ENCODE measurements around the gene PSMB5. TPM values are rescaled to one million over a fixed set of nuclear protein-coding genes. Genes with fewer than 3 reads are reported as not detected.

PSMB5 gene
- total and polyA plus RNA-seq, 2 of the 13 experiments (the other 11 are each of a cell fraction or from before 2014, with no cell fraction given): 705 to 871 TPM

- TF ChIP-seq ZNF432 (CRISPR knock-in tag; IDR thresholded peaks at IDR 0.05; ENCODE audit: borderline replicate concordance) (0 out of 2 replicates have a peak, but pooled peaks have one; percentile 16), EEA1 (CRISPR knock-in tag; IDR thresholded peaks at IDR 0.05; ENCODE audit: borderline replicate concordance) (0 out of 2 replicates have a peak, but pooled peaks have one; percentile 39), FOXJ3 (CRISPR knock-in tag; IDR thresholded peaks at IDR 0.05; ENCODE audit: borderline replicate concordance) (no peak), PRPF4 (IDR thresholded peaks at IDR 0.05; ENCODE audit: low read depth, low read length, poor library complexity, severe bottlenecking) (peak; percentile 19), PITX1 (CRISPR knock-in tag; IDR thresholded peaks at IDR 0.05) (no peak), ZNF83 (CRISPR knock-in tag; IDR thresholded peaks at IDR 0.05; ENCODE audit: borderline replicate concordance) (0 out of 2 replicates have a peak, but pooled peaks have one; percentile 31), ZNF839 (CRISPR knock-in tag; IDR thresholded peaks at IDR 0.05; ENCODE audit: borderline replicate concordance) (peak; percentile 38; the same call in 1 of the 2 replicates), ZNF383 (CRISPR knock-in tag; IDR thresholded peaks at IDR 0.05; ENCODE audit: borderline replicate concordance) (no peak), NBN (conservative IDR thresholded peaks at IDR 0.05) (no peak), ZSCAN30 (CRISPR knock-in tag; IDR thresholded peaks at IDR 0.05) (no peak), MXD1 (CRISPR knock-in tag; IDR thresholded peaks at IDR 0.05) (no peak)
Observed at GRCh38 chr14:23066855-23067744, 32.4 kb upstream of the PSMB5 start (continued).

GRCh38 chr14:23066368-23066767, 31.7 kb upstream of the PSMB5 start:
- in situ Hi-C loops (cut with HindIII; ENCODE audit: extremely low pct_ligation_motif_present, low pct_unique_long_range_greater_than_20kb): loop anchor here (5.0 kb wide), 1 partner anchor 41 kb away; no protein-coding TSS in a partner anchor
- intact Hi-C loops (cut with micrococcal nuclease; ENCODE audit: unreplicated experiment): no loop called here
- Histone ChIP-seq H4K20me1 (ENCODE audit: insufficient read depth, low read length) (peaks cover 12% of the 10 kb centered on the region), H3K36me3 (replicated peaks in 1 of 2; ENCODE audit: control insufficient read depth in 1 of 2, insufficient read depth in 2 of 2, low read length in 2 of 2) (peaks cover 57 to 77% of the 10 kb centered on the region in 2 experiments), H3K79me2 (ENCODE audit: insufficient read depth, low read length) (peaks cover 41% of the 10 kb centered on the region), H2AFZ (ENCODE audit: low read length) (no peak overlapping the region), H3K4me3 (replicated peaks in 1 of 3; ENCODE audit: insufficient read depth in 1 of 3, low read depth in 2 of 3, low read length in 3 of 3) (no peak overlapping the region), H3K9ac (ENCODE audit: insufficient read depth, low read depth, low read length) (no peak overlapping the region), H3K9me3 (ENCODE audit: low read length) (no peaks in the 10 kb centered on the region), H3K4me2 (ENCODE audit: low read depth, low read length) (no peak overlapping the region), H3K4me1 (ENCODE audit: insufficient read depth, low read length) (peaks cover 37% of the 10 kb centered on the region), H3K27ac (ENCODE audit: extremely low read length, insufficient read depth, low read length) (no peak overlapping the region), H3K27me3 (ENCODE audit: control insufficient read depth in 1 of 2, insufficient read depth in 2 of 2, low read length in 2 of 2) (no peaks in the 10 kb centered on the region; a peak in 1 of 5 replicates)
- ChIA-PET CTCF (ENCODE audit: low intra/inter-chr PET ratio, low total read pairs) (interaction anchor here (0.7 kb wide), 1 partner anchor 11 kb away, joined by 4 read pairs; no protein-coding TSS in a partner anchor), POLR2A (no interaction called here)
- ATAC-seq: no peak
- FAIRE-seq: no peak
- DNase-seq (ENCODE audit: low spot score): no peak
- WGBS (ENCODE audit: low lambda C conversion rate): 94% methylated on average over 3 of the region's 3 CpGs
- no TSS peak for BruUV-seq (replicated peaks)
- TF ChIP-seq POLR2G (IDR thresholded peaks at IDR 0.05; ENCODE audit: low read depth, low read length) (peak; percentile 48; the same call in 1 of the 2 replicates), ZFP41 (CRISPR knock-in tag; IDR thresholded peaks at IDR 0.05; ENCODE audit: borderline replicate concordance) (peak; percentile 40; the same call in 1 of the 2 replicates), ZNF598 (CRISPR knock-in tag; IDR thresholded peaks at IDR 0.05; ENCODE audit: borderline replicate concordance) (0 out of 2 replicates have a peak, but pooled peaks have one; percentile 44), ZNF501 (CRISPR knock-in tag; IDR thresholded peaks at IDR 0.05) (0 out of 2 replicates have a peak, but pooled peaks have one; percentile 26), ZC3H13 (CRISPR knock-in tag; IDR thresholded peaks at IDR 0.05) (peak; percentile 80), ZNF619 (CRISPR knock-in tag; IDR thresholded peaks at IDR 0.05) (peak; percentile 41; the same call in 1 of the 2 replicates), EZH2 (conservative IDR thresholded peaks at IDR 0.05; ENCODE audit: low read depth, low read length) (no peak), ZNF350 (CRISPR knock-in tag; IDR thresholded peaks at IDR 0.05; ENCODE audit: borderline replicate concordance, low read depth) (0 out of 2 replicates have a peak, but pooled peaks have one; percentile 33), RBFOX2 (IDR thresholded peaks at IDR 0.05; ENCODE audit: low read depth, low read length) (peak; percentile 53; the same call in 1 of the 2 replicates), KDM6A (CRISPR knock-in tag; IDR thresholded peaks at IDR 0.05; ENCODE audit: low read depth) (no peak), ZFP36L2 (CRISPR knock-in tag; IDR thresholded peaks at IDR 0.05) (no peak)
